Measurements from ENCODE around the gene NEURL1.

DNA sequence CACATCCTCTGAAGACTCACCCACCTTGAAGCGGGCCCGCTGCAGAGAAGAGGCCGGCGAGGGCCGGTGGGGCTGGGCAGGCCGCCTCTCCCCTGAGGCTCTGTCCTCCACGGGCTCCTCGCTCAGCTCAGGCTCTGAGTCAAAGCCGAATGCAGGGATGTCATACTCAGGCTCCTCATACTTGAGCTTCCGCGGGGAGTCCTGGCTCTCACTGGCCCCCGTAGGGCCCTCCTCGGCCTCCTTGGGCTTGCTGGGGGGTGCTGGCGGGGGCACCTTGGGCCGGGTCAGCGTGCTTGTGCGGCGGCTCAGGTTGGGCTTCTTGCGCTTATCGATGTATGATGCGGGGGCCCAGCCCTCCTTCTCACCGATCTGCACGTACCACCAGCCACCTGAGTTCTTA, 109.9 kb downstream of the NEURL1 start:
- TF ChIP-seq, protein P1, sequence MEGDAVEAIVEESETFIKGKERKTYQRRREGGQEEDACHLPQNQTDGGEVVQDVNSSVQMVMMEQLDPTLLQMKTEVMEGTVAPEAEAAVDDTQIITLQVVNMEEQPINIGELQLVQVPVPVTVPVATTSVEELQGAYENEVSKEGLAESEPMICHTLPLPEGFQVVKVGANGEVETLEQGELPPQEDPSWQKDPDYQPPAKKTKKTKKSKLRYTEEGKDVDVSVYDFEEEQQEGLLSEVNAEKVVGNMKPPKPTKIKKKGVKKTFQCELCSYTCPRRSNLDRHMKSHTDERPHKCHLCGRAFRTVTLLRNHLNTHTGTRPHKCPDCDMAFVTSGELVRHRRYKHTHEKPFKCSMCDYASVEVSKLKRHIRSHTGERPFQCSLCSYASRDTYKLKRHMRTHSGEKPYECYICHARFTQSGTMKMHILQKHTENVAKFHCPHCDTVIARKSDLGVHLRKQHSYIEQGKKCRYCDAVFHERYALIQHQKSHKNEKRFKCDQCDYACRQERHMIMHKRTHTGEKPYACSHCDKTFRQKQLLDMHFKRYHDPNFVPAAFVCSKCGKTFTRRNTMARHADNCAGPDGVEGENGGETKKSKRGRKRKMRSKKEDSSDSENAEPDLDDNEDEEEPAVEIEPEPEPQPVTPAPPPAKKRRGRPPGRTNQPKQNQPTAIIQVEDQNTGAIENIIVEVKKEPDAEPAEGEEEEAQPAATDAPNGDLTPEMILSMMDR (IDR thresholded peaks at IDR 0.05; ENCODE audit: low read depth, low read length), result no peak
- TF ChIP-seq MYC (IDR thresholded peaks at IDR 0.05; ENCODE audit: low read depth, low read length) (no peak), POLR2A (IDR thresholded peaks at IDR 0.05; ENCODE audit: extremely low read depth, insufficient read length) (no peak)

All from NB4 (cell line).